GM18873 (cell line): Measurements from ENCODE around the gene HMOX1.
"Not testable (repeated sequence)": the region's sequence is repeated elsewhere in the genome, so short reads cannot be mapped to it uniquely, and the experiment has no call there.

Experiments
- ATAC-seq: cut with Tn5 transposase; IDR thresholded peaks from one replicate; pipeline ENCODE4 v1.9.1; 2021; ENCODE audit warnings: mild to moderate bottlenecking, moderate library complexity, moderate number of reproducible peaks; ENCODE audit not compliant: unreplicated experiment, low FRiP score

The HMOX1 gene

DNA sequence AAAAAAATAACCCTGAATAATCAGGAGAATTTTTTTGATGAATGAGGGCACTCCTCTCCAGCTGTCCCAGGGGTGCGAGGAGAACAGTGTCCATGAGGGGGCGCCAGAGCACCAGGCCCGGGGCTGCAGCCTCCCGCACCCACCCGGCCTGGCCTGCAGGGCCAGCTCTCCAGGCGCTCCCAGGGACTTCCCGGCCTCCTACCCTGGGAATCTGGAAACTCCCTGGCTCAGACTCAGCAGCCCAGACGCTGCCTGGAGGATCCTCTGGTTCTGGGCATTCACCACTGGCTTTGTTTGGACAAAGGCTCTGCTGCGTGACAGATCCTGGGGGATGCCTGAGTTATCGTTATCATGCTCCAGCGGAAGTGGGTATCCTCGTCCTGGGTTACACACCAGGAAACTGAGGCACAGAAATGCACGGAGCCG, 50.0 kb downstream of the HMOX1 start:
- no peak for ATAC-seq

GRCh38 chr22:35431483-35432227, 50.8 kb downstream of the HMOX1 start:
- ATAC-seq = no peak

GRCh38 chr22:35432228-35432905, 51.5 kb downstream of the HMOX1 start:
- no peak for ATAC-seq

GRCh38 chr22:35434061-35434710, 53.3 kb downstream of the HMOX1 start:
- no peak for ATAC-seq

DNA sequence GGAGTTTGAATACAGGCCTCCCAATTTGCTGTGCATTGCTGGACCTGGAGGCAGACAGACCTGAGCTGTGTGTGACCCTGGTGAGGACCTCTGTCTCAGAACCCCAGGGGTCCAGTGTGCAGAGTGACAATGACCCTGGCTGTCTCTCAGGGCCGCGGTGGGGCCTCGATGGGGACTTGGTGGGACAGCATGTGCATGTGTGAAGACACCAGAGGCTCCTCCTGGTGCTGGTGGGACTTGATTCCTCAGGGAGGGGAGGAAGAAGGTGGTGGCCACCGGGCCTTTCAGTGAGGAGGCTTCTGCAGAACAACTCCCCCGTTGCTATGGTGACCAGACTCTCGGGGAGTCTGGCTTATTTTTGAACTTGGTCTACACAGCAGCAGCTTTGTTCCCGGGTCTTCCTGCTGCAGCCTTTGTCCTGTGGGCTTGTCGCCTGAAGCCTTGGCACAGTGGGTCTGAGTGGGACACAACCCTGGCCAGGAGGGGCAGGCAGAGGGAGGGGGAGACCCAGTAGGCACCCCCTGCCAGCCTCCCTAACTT, 54.4 kb downstream of the HMOX1 start:
- no peak for ATAC-seq

DNA sequence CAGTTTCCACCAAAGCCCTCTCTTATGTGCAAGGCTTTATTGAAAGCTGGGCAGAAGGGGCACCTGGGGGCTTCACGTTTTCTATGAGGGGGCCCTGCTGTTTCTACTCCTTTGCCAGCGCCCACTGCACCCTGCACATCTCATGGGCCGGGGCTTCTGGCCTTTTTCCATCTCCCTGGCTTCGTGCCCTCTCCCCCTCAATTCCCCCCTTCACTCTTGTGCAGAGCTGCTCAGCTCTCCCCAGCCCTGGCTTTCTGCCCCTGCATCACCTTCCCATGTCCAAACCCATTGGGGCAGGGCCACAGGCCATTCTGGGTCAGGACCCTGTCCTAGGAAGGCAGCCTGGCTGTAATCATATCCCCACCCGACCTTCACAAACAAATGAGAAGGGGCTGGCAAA, 55.5 kb downstream of the HMOX1 start:
- ATAC-seq = no peak

GRCh38 chr22:35437049-35437448, 56.2 kb downstream of the HMOX1 start:
- no peak for ATAC-seq

DNA sequence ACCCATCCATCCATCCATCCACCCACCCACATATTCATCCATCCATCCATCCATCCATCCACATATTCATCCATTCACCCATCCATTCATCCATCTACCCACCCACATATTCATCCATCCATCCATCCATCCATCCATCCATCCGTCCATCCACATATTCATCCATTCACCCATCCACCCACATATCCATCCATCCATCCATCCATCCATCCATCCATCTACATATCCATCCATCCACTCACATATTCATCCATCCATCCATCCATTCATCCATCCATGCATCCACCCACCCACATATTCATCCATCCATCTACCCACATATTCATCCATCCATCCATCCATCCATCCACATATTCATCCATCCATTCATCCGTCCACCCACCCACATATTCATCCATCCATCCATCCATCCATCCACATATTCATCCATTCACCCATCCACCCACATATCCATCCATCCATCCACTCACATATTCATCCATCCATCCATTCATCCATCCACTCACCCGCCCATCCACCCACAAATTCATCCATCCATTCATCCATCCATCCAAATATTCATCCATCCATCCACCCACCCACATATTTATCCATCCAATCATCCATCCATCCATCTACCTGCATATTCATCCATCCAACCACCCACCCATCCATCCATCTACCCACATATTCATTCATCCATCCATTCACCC, 57.9 kb downstream of the HMOX1 start:
- not testable (repeated sequence) for ATAC-seq

DNA sequence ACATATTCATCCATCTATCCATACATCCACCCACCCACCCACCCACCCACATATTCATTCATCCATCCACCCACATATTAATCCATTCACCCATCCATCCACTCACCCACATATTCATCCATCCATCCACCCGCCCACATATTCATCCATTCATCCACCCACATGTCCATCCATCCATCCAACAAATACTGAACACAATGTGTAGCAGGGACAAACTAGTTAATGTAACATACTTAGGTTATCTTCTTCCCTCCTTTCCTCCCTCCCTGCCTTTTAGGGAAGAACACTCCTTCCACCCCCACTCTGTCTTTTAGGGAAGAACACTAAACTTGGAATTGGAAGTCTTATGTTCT, 58.4 kb downstream of the HMOX1 start:
- ATAC-seq = no peak

GRCh38 chr22:35440129-35440528, 59.2 kb downstream of the HMOX1 start:
- no peak for ATAC-seq

GRCh38 chr22:35441489-35442100, 60.7 kb downstream of the HMOX1 start:
- ATAC-seq = no peak

GRCh38 chr22:35442471-35442870, 61.6 kb downstream of the HMOX1 start:
- no peak for ATAC-seq

GRCh38 chr22:35443338-35443737, 62.4 kb downstream of the HMOX1 start:
- no peak for ATAC-seq
